ENCODE data around the gene ARID1B.

- TF ChIP-seq CTCF (tag by site-specific recombination; IDR thresholded peaks at IDR 0.05) (no peak), ATF2 (tag by site-specific recombination; IDR thresholded peaks at IDR 0.05; ENCODE audit: low read depth) (no peak), ZNF621 (tag by site-specific recombination; IDR thresholded peaks at IDR 0.05) (no peak), ZNF362 (tag by site-specific recombination; IDR thresholded peaks at IDR 0.05) (no peak), ZNF24 (tag by site-specific recombination; IDR thresholded peaks at IDR 0.05) (no peak), ZNF223 (tag by site-specific recombination; IDR thresholded peaks at IDR 0.05) (no peak)
These were observed 5.4 kb upstream of the ARID1B start for GRCh38 chr6:156771761-156772160.

Measured in HEK293 (cell line).